ENCODE data around the gene AIG1.

Gene AIG1

DNA sequence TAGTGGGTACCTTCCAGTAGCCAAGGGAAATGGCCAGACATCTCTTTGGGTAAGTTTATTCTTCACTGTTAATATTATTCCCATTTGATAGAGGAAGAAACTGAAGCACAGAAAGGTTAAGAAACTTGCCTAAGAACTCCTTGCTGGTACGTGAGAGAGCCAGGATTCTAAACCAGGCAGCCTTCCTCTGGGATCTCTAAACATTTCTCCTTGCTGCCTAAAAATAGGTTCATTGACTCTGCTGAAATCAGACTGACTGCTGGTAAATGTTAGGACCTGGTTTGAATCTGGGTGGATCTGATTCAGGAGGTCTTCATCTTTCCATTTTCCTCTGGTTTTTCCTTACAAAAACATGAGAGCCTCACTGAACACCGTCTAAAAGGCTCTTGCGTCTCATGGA is 186.9 kb downstream of the AIG1 start:
- H4K20me1 ChIP-seq (ENCODE audit: insufficient read depth, low read length): no peaks in the 10 kb centered on the region
- DNase-seq (no peak), ATAC-seq (ENCODE audit: insufficient read depth, low read depth) (no peak)
- H3K4me3 ChIP-seq (ENCODE audit: low read depth in 1 of 2, low read length in 2 of 2): no peak overlapping the region
- H2AFZ ChIP-seq (ENCODE audit: low read depth, low read length): no peak overlapping the region
- no peak overlapping the region for H3K27ac ChIP-seq (ENCODE audit: low read length)
- TF ChIP-seq, protein P1, sequence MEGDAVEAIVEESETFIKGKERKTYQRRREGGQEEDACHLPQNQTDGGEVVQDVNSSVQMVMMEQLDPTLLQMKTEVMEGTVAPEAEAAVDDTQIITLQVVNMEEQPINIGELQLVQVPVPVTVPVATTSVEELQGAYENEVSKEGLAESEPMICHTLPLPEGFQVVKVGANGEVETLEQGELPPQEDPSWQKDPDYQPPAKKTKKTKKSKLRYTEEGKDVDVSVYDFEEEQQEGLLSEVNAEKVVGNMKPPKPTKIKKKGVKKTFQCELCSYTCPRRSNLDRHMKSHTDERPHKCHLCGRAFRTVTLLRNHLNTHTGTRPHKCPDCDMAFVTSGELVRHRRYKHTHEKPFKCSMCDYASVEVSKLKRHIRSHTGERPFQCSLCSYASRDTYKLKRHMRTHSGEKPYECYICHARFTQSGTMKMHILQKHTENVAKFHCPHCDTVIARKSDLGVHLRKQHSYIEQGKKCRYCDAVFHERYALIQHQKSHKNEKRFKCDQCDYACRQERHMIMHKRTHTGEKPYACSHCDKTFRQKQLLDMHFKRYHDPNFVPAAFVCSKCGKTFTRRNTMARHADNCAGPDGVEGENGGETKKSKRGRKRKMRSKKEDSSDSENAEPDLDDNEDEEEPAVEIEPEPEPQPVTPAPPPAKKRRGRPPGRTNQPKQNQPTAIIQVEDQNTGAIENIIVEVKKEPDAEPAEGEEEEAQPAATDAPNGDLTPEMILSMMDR (IDR thresholded peaks at IDR 0.05; ENCODE audit: borderline replicate concordance, extremely low read depth, low read length, poor library complexity, severe bottlenecking): no peak
- no peaks in the 10 kb centered on the region for H3K9me3 ChIP-seq (ENCODE audit: insufficient read depth, low read length, severe bottlenecking)
- no peak overlapping the region for H3K4me2 ChIP-seq (ENCODE audit: insufficient read depth, low read length)
- H3K4me1 ChIP-seq (ENCODE audit: insufficient read depth, low read length): no peaks in the 10 kb centered on the region
- no peaks in the 10 kb centered on the region for H3K36me3 ChIP-seq (ENCODE audit: insufficient read depth, low read length)
- no peaks in the 10 kb centered on the region for H3K79me2 ChIP-seq (ENCODE audit: insufficient read depth, low read length)
- no peaks in the 10 kb centered on the region for H3K27me3 ChIP-seq (ENCODE audit: insufficient read depth, low read length, poor library complexity)
- H3K9ac ChIP-seq (ENCODE audit: low read depth, low read length): no peak overlapping the region

DNA sequence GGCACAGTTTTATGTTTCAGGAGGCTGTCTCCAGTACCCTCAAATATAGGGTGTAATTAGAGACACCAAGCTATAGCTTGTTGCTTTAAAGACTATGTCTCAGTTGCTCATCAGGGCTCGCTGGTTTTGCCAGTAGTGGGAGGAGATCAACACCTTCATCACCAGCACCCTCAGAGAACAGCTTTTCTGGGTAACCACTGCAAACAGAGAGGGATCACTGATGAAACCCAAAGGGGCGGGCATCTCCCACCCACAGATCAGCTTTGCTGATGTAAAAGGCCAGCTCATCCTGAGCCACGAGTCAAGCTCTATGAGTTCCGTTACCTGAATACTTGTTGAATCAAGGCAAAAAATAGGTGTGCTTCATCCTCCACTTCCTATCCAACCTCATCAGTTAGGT is 187.7 kb downstream of the AIG1 start:
- no peaks in the 10 kb centered on the region for H3K4me1 ChIP-seq (ENCODE audit: insufficient read depth, low read length)
- H3K27me3 ChIP-seq (ENCODE audit: insufficient read depth, low read length, poor library complexity): no peaks in the 10 kb centered on the region
- H3K9ac ChIP-seq (ENCODE audit: low read depth, low read length): no peak overlapping the region
- H3K4me3 ChIP-seq (ENCODE audit: low read depth in 1 of 2, low read length in 2 of 2): no peak overlapping the region
- H4K20me1 ChIP-seq (ENCODE audit: insufficient read depth, low read length): no peaks in the 10 kb centered on the region
- ATAC-seq (ENCODE audit: insufficient read depth, low read depth) (no peak), DNase-seq (no peak)
- no peaks in the 10 kb centered on the region for H3K9me3 ChIP-seq (ENCODE audit: insufficient read depth, low read length, severe bottlenecking)
- no peak overlapping the region for H2AFZ ChIP-seq (ENCODE audit: low read depth, low read length)
- H3K4me2 ChIP-seq (ENCODE audit: insufficient read depth, low read length): no peak overlapping the region
- no peak overlapping the region for H3K27ac ChIP-seq (ENCODE audit: low read length)
- TF ChIP-seq, protein P1 (IDR thresholded peaks at IDR 0.05; ENCODE audit: borderline replicate concordance, extremely low read depth, low read length, poor library complexity, severe bottlenecking): no peak
- TF ChIP-seq EZH2 (IDR thresholded peaks at IDR 0.05; ENCODE audit: borderline replicate concordance, low read depth, low read length, severe bottlenecking): no peak
- H3K79me2 ChIP-seq (ENCODE audit: insufficient read depth, low read length): no peaks in the 10 kb centered on the region
- no peaks in the 10 kb centered on the region for H3K36me3 ChIP-seq (ENCODE audit: insufficient read depth, low read length)

DNA sequence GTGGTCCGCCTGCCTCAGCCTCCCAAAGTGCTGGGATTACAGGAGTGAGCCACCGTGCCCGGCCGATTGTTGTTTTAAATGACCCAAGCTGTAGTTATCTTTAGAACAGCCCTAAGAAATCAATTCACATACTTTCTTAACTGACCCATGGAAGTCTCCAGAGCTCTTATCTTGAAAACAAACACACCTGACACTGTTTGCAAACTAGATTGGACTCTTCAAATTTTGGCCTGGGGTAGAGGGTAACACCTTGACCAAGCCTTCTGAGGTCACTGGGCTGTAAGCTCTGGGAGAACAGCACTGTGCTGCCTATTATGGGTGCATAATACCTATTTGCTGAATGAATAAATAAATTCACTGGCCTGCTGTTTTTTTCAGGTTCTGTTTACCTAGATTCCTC is 190.6 kb downstream of the AIG1 start:
- no peak overlapping the region for H3K4me2 ChIP-seq (ENCODE audit: insufficient read depth, low read length)
- H3K27ac ChIP-seq (ENCODE audit: low read length): no peak overlapping the region
- H3K4me3 ChIP-seq (ENCODE audit: low read depth in 1 of 2, low read length in 2 of 2): no peak overlapping the region
- H3K36me3 ChIP-seq (ENCODE audit: insufficient read depth, low read length): no peaks in the 10 kb centered on the region
- no peaks in the 10 kb centered on the region for H3K9me3 ChIP-seq (ENCODE audit: insufficient read depth, low read length, severe bottlenecking)
- H4K20me1 ChIP-seq (ENCODE audit: insufficient read depth, low read length): no peaks in the 10 kb centered on the region
- H3K79me2 ChIP-seq (ENCODE audit: insufficient read depth, low read length): no peaks in the 10 kb centered on the region
- no peak for DNase-seq
- no peaks in the 10 kb centered on the region for H3K4me1 ChIP-seq (ENCODE audit: insufficient read depth, low read length)
- no peak overlapping the region for H3K9ac ChIP-seq (ENCODE audit: low read depth, low read length)
- no peak for TF ChIP-seq EZH2 (IDR thresholded peaks at IDR 0.05; ENCODE audit: borderline replicate concordance, low read depth, low read length, severe bottlenecking)
- TF ChIP-seq, protein P1 (IDR thresholded peaks at IDR 0.05; ENCODE audit: borderline replicate concordance, extremely low read depth, low read length, poor library complexity, severe bottlenecking): no peak
- H2AFZ ChIP-seq (ENCODE audit: low read depth, low read length): no peak overlapping the region
- ATAC-seq (ENCODE audit: insufficient read depth, low read depth): no peak
- no peaks in the 10 kb centered on the region for H3K27me3 ChIP-seq (ENCODE audit: insufficient read depth, low read length, poor library complexity)

DNA sequence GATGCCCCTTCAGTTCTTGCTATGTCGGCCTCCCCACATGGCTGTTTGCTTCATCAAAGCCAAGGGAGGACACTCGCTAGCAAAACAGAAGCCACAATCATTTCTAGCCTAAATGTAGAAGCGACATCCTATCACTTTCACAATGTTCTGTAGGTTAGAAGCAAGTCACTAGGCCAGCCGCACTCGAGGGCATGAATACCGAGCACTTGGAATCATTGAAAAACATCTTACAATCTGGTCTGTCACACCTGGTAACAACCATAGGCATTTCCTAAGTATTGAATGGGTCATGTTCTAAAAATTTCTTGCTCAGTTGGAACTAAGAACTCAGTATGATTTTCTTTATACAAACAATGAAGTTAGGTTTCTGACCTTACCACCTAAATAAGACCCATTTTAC is 192.3 kb downstream of the AIG1 start:
- DNase-seq: no peak
- Histone ChIP-seq H3K4me2 (ENCODE audit: insufficient read depth, low read length) (no peak overlapping the region), H3K79me2 (ENCODE audit: insufficient read depth, low read length) (no peaks in the 10 kb centered on the region), H3K27ac (ENCODE audit: low read length) (no peak overlapping the region), H3K27me3 (ENCODE audit: insufficient read depth, low read length, poor library complexity) (no peaks in the 10 kb centered on the region), H3K9ac (ENCODE audit: low read depth, low read length) (no peak overlapping the region), H3K36me3 (ENCODE audit: insufficient read depth, low read length) (no peaks in the 10 kb centered on the region), H3K4me3 (ENCODE audit: low read depth in 1 of 2, low read length in 2 of 2) (no peak overlapping the region), H3K4me1 (ENCODE audit: insufficient read depth, low read length) (no peaks in the 10 kb centered on the region), H2AFZ (ENCODE audit: low read depth, low read length) (no peak overlapping the region), H4K20me1 (ENCODE audit: insufficient read depth, low read length) (no peaks in the 10 kb centered on the region), H3K9me3 (ENCODE audit: insufficient read depth, low read length, severe bottlenecking) (no peaks in the 10 kb centered on the region)
- no peak for TF ChIP-seq EZH2 (IDR thresholded peaks at IDR 0.05; ENCODE audit: borderline replicate concordance, low read depth, low read length, severe bottlenecking)
- TF ChIP-seq, protein P1 (IDR thresholded peaks at IDR 0.05; ENCODE audit: borderline replicate concordance, extremely low read depth, low read length, poor library complexity, severe bottlenecking): no peak
- no peak for ATAC-seq (ENCODE audit: insufficient read depth, low read depth)
